Measurements from ENCODE around the gene NOCT. TPM values are rescaled to one million over a fixed set of nuclear protein-coding genes. Genes with fewer than 3 reads are reported as not detected.

Gene NOCT
- total RNA-seq, 1 experiment from 2014 or later, result 43.4 TPM

DNA sequence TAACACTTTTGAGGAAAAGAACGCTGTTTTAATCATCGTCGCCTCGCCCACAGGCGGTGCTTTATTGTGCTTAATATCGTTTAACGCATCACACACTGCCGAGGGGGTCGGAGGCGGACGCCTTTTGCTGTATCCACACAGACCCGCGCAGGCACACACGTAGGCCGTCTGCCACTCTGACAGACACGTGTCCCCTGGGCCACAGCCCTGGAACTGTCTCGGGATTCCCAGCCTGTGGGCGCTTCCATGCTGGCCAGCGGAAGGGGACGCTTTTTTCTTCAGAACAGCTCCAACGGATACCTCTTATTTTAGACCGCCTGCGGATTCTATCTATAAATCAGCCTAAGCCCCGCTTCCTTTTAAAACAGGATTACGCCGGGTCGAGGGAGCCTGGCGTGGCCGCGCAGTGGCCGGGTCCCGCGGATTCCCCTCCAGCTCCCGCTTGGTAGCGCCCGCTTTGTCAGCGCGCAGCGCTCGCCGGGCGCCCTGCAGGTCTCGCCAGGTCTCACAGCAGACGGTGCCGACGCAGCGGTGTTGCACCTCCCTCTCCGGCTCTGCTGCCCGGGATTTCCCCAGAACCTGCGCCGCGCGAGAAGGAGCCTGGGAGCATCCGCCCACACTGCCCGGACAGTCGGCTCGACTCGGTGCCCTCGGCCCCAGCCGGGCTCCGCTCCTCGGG is at the start of gene NOCT (continued):
- TF ChIP-seq, protein P1, sequence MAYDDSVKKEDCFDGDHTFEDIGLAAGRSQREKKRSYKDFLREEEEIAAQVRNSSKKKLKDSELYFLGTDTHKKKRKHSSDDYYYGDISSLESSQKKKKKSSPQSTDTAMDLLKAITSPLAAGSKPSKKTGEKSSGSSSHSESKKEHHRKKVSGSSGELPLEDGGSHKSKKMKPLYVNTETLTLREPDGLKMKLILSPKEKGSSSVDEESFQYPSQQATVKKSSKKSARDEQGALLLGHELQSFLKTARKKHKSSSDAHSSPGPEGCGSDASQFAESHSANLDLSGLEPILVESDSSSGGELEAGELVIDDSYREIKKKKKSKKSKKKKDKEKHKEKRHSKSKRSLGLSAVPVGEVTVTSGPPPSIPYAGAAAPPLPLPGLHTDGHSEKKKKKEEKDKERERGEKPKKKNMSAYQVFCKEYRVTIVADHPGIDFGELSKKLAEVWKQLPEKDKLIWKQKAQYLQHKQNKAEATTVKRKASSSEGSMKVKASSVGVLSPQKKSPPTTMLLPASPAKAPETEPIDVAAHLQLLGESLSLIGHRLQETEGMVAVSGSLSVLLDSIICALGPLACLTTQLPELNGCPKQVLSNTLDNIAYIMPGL (CRISPR knock-in tag; IDR thresholded peaks at IDR 0.05), result peak; percentile 66; the same call in 1 of the 2 replicates
- TF ChIP-seq, protein P2, sequence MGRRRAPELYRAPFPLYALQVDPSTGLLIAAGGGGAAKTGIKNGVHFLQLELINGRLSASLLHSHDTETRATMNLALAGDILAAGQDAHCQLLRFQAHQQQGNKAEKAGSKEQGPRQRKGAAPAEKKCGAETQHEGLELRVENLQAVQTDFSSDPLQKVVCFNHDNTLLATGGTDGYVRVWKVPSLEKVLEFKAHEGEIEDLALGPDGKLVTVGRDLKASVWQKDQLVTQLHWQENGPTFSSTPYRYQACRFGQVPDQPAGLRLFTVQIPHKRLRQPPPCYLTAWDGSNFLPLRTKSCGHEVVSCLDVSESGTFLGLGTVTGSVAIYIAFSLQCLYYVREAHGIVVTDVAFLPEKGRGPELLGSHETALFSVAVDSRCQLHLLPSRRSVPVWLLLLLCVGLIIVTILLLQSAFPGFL (CRISPR knock-in tag; IDR thresholded peaks at IDR 0.05; ENCODE audit: borderline replicate concordance), result 0 out of 2 replicates have a peak, but pooled peaks have one; percentile 75
- TF ChIP-seq, protein P3, sequence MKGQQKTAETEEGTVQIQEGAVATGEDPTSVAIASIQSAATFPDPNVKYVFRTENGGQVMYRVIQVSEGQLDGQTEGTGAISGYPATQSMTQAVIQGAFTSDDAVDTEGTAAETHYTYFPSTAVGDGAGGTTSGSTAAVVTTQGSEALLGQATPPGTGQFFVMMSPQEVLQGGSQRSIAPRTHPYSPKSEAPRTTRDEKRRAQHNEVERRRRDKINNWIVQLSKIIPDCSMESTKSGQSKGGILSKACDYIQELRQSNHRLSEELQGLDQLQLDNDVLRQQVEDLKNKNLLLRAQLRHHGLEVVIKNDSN (CRISPR knock-in tag; IDR thresholded peaks at IDR 0.05), result peak; percentile 81
- no peak for TF ChIP-seq TP53 (CRISPR knock-in tag; IDR thresholded peaks at IDR 0.05)
- 0 out of 2 replicates have a peak, but pooled peaks have one; percentile 34 for TF ChIP-seq IRF2 (CRISPR knock-in tag; IDR thresholded peaks at IDR 0.05; ENCODE audit: borderline replicate concordance, low read depth)
- TF ChIP-seq ESRRA (CRISPR knock-in tag; IDR thresholded peaks at IDR 0.05; ENCODE audit: borderline replicate concordance), result peak; percentile 9; the same call in 1 of the 2 replicates
- no peak for TF ChIP-seq ZNF396 (CRISPR knock-in tag; IDR thresholded peaks at IDR 0.05; ENCODE audit: borderline replicate concordance)
- TF ChIP-seq, protein P4, sequence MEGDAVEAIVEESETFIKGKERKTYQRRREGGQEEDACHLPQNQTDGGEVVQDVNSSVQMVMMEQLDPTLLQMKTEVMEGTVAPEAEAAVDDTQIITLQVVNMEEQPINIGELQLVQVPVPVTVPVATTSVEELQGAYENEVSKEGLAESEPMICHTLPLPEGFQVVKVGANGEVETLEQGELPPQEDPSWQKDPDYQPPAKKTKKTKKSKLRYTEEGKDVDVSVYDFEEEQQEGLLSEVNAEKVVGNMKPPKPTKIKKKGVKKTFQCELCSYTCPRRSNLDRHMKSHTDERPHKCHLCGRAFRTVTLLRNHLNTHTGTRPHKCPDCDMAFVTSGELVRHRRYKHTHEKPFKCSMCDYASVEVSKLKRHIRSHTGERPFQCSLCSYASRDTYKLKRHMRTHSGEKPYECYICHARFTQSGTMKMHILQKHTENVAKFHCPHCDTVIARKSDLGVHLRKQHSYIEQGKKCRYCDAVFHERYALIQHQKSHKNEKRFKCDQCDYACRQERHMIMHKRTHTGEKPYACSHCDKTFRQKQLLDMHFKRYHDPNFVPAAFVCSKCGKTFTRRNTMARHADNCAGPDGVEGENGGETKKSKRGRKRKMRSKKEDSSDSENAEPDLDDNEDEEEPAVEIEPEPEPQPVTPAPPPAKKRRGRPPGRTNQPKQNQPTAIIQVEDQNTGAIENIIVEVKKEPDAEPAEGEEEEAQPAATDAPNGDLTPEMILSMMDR (IDR thresholded peaks at IDR 0.05), result no peak
- TF ChIP-seq, protein P5, sequence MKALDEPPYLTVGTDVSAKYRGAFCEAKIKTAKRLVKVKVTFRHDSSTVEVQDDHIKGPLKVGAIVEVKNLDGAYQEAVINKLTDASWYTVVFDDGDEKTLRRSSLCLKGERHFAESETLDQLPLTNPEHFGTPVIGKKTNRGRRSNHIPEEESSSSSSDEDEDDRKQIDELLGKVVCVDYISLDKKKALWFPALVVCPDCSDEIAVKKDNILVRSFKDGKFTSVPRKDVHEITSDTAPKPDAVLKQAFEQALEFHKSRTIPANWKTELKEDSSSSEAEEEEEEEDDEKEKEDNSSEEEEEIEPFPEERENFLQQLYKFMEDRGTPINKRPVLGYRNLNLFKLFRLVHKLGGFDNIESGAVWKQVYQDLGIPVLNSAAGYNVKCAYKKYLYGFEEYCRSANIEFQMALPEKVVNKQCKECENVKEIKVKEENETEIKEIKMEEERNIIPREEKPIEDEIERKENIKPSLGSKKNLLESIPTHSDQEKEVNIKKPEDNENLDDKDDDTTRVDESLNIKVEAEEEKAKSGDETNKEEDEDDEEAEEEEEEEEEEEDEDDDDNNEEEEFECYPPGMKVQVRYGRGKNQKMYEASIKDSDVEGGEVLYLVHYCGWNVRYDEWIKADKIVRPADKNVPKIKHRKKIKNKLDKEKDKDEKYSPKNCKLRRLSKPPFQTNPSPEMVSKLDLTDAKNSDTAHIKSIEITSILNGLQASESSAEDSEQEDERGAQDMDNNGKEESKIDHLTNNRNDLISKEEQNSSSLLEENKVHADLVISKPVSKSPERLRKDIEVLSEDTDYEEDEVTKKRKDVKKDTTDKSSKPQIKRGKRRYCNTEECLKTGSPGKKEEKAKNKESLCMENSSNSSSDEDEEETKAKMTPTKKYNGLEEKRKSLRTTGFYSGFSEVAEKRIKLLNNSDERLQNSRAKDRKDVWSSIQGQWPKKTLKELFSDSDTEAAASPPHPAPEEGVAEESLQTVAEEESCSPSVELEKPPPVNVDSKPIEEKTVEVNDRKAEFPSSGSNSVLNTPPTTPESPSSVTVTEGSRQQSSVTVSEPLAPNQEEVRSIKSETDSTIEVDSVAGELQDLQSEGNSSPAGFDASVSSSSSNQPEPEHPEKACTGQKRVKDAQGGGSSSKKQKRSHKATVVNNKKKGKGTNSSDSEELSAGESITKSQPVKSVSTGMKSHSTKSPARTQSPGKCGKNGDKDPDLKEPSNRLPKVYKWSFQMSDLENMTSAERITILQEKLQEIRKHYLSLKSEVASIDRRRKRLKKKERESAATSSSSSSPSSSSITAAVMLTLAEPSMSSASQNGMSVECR (CRISPR knock-in tag; IDR thresholded peaks at IDR 0.05; ENCODE audit: borderline replicate concordance), result peak; percentile 21; the same call in 1 of the 2 replicates
- peak; percentile 58; the same call in 1 of the 2 replicates for TF ChIP-seq TEAD1 (CRISPR knock-in tag; IDR thresholded peaks at IDR 0.05)
- TF ChIP-seq GABPB1 (CRISPR knock-in tag; IDR thresholded peaks at IDR 0.05), result peak; percentile 37
- TF ChIP-seq ZNF232 (CRISPR knock-in tag; IDR thresholded peaks at IDR 0.05), result peak; percentile 22; the same call in 1 of the 2 replicates
- TF ChIP-seq, protein P6, sequence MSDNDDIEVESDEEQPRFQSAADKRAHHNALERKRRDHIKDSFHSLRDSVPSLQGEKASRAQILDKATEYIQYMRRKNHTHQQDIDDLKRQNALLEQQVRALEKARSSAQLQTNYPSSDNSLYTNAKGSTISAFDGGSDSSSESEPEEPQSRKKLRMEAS (CRISPR knock-in tag; IDR thresholded peaks at IDR 0.05), result peak; percentile 96

DNA sequence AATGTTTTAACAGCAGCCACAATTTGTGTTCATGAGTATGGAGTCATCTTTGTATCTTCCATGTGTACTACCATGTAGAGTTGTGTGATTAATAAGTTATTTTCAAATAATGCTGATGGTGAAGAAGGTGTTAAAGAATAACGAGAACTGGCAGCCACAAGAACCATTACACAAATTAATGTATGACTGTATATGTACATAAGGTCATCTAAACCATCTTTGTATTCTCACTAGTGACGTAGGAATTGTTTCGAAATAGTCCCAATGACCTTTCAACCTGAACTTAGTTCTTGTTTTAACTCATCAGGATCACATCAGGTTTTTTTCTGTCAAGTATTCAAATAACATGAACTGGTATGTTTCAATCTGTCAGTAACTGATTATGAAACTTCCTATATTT is 48.3 kb upstream of the NOCT start:
- Mint-ChIP-seq H3K36me3 (no peaks in the 10 kb centered on the region), H3K4me1 (peaks cover 14% of the 10 kb centered on the region), H3K27ac (no peak overlapping the region), H3K4me3 (no peak overlapping the region), H3K27me3 (ENCODE audit: low read depth) (no peaks in the 10 kb centered on the region), H3K9me3 (peaks cover 5% of the 10 kb centered on the region; the same call in 1 of the 2 replicates)
- no peak for ATAC-seq
- CTCF ChIA-PET, result no interaction called here
- TF ChIP-seq ZNF671 (CRISPR knock-in tag; IDR thresholded peaks at IDR 0.05) (no peak), JAZF1 (CRISPR knock-in tag; IDR thresholded peaks at IDR 0.05) (no peak), PRRX2 (CRISPR knock-in tag; IDR thresholded peaks at IDR 0.05) (no peak), ZNF121 (CRISPR knock-in tag; IDR thresholded peaks at IDR 0.05) (no peak), NFE2L1 (CRISPR knock-in tag; IDR thresholded peaks at IDR 0.05) (no peak)
- TF ChIP-seq, protein P7, sequence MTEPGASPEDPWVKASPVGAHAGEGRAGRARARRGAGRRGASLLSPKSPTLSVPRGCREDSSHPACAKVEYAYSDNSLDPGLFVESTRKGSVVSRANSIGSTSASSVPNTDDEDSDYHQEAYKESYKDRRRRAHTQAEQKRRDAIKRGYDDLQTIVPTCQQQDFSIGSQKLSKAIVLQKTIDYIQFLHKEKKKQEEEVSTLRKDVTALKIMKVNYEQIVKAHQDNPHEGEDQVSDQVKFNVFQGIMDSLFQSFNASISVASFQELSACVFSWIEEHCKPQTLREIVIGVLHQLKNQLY (CRISPR knock-in tag; IDR thresholded peaks at IDR 0.05), result no peak
- DNase-seq (ENCODE audit: low spot score), result no peak
- POLR2A ChIA-PET, result no interaction called here
